DMS114 treated with DMSO at 0.1 percent for 48 hours (cell line): ENCODE measurements around the gene ACBD6.

Experiments
- DNase-seq: peaks from one replicate; lab custom pipeline; 2025; ENCODE audit not compliant: unreplicated experiment; lab: John Stamatoyannopoulos, UW

The ACBD6 gene

DNA sequence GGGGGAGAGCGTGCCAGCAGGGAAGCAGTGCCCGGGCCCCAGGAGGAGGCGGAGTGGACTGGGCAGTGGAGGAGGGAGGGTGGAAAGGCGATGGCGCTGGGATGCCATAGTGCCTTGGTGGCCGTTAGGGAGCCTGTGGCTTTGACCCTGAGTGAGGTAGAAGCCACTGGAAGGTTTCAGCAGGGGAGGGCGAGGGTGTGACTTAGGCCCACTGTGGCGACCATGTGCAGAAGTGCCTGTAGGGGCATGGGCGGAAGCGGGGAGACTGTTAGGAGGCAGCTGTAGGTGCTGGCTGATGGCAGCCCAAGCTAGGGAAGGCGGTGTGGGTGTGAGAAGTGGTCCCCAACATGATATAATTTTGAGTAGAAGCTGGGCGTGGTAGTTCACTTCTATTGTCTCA, 244.1 kb downstream of the ACBD6 start:
- DNase-seq = no peak

DNA sequence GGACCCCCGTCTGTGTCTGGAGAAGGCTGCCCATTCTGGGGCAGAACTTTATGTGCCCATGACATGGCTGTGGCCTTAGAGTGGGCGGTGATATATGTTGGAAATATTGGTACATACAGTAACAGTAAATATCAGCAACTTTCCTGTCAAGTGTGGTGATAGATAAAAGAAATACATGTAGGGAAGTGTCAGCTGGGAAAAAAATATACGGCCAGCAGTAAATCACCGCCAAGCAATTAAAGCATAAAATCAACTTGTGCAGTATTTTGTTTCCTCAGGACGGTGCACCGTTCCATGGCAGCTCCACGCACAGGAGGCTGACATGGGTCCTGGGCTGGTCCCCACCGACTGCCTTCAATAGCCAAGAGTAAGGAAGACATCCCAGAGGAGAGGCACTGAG, 244.9 kb downstream of the ACBD6 start:
- DNase-seq = no peak

DNA sequence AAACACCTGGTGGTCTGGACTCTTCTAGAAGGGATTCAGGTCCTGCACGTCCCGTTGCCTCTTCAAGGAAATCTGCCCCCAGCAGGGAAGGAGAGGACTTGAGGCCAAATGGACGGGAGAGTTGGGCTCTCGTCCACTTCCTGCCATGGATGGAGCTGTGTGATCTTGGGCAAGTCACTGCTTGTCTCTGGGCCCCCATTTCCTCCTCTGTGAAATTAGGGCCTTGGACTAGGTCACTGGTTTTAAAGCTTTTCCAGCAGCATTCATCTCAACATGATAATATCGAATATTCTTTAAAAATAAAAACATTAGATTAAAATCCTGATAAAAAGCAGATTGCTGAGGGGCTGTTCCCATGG, 245.4 kb downstream of the ACBD6 start:
- no peak for DNase-seq

DNA sequence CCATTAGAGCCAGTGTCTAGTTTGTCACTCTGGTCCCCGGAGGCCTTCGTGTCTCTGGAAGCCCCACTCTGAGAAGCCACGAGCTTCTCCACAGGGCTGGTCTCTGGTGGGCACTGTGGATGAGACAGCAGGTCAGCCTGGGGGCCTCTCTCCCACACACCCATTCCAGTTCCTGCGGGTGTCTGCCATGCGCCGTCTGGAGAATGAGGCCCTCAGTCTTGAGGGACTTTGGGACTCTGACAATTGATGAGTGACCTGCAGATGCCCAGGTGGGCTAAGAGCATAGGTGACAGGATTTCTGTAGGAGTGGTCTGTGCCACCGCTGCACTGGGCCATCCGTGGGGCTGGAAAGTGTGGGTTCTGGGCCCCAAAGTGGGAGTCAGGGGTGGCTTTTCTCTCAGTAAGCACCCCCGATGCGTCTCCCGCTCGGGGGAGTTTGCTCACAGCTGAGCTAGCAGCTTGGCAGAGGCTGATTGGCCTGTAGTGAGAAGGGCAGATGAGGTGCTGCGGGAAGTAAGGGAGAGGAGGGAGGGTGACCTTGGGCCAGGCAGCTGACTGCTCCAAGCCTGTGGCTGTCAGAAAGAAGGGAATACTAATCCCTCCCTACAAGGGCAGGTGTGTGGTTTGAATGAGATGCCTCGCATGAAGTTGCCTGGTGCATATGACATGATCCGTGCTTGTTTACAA, 245.9 kb downstream of the ACBD6 start:
- DNase-seq = no peak

DNA sequence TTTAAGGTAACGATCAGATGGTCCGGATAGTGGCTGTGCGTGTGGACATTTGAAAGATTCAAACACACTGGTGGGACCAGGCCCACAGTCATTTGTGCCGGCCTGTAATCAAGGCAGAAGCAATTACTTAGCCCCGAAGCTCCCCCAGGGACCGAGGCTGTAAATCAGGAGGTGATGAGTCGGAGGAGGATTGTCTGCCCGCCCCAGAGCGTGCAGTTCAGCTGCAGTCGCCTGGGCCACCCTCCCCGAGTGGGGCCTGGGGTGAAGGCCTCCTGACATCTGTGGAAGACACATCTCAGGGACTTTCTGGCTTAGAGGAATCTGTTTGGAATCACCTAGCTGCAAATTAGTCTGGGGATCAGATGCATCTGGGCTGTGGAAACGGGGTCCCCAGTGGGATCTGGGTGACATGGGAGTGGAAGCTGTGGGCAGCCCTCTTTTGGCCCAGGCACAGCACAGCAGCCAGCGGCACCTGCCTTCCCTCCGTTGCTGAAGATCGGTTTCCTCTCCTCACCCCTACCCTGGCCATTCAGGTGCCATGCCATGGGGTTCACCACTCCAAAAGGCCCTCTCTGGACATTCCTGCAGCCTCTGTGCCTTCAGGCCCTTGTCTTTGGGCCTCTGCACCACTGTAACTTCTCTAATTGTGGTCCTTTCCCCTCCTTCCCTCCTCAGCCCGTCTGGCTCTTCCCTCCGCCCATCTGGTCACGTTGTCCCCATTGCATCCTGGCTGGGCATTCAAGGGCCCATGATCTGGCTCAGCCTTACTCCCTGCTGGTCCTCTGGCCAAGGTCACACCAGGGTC, 246.6 kb downstream of the ACBD6 start:
- DNase-seq = no peak

DNA sequence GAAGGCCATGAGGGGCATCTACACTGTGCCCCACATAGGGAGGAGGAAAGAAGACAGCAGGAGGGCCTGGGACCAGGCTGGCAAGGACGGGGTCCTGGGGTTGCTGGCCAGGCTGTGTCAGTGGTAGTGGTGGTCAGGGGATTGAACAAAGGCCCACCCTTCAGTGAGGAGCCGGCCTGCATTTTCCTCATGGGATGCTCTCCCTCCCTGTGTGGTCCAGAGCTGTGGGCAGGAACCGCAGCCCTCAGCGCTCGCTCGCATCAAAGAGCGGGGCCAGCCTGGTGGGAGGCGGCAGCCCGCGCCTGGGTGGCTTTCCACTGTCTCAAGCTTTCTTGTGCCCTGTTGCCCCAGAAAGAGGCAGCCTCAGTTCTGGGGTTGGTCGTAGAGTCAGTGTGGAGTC, 247.5 kb downstream of the ACBD6 start:
- no peak for DNase-seq

DNA sequence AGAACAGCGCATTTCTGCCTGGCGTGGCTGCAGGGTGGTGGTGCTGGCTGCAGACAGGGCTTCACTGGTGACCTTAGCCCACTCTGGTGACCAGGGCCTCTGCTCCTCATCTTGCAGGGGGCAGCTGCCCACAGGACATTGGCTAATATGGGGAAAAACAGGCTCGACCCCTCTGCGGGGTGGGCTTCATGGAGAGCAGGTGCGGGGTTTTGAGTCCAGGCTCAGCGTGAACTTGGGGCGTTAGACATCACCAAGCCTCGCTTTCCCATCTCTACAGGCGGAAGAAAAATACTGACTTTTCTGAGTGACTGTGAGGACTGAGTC, 247.9 kb downstream of the ACBD6 start:
- DNase-seq = no peak

DNA sequence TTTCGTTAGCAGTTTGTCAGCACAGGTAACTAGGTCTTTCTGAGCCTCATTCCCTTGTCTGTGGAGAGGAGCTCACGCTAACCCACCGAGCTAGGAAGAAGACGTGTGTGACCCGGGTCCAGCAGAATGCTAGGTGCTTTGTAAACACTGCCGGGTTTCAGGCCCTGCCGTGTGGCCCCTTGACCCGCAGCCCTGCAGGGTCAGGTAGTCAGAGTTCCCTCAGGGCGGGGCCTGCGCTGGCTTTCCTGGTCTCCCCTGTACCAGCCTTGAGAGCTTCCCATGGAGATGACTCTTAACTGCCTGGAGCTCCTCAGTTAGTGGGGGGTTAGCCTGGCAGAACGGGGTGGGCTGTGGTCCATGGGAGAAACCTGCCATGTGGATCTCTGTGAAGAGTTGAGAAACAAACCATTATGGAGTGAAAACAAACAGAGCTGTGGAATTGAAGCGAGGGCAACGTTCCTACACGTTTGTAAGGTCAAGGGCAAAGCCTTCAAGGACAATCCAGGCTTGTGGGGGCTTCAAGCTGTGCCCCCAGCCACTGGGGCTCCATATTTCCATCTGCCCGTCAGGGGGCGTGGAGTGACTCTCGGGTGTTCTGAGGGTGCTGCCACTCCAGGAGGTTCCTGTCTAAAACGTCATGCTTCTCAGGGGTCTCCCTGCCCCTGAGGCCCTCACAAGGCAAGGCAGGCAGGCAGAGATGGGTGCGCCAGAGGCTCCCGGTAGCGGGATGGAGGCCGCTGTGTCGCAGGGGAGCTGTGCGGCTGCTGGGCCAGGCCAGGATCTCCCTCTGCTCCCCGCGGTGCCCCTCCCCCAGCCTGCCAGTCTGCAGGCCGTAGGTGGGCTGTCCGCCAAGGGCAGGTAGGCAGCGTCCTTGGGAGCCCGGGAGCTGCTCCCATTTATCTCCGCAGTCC, 248.5 kb downstream of the ACBD6 start:
- no peak for DNase-seq

DNA sequence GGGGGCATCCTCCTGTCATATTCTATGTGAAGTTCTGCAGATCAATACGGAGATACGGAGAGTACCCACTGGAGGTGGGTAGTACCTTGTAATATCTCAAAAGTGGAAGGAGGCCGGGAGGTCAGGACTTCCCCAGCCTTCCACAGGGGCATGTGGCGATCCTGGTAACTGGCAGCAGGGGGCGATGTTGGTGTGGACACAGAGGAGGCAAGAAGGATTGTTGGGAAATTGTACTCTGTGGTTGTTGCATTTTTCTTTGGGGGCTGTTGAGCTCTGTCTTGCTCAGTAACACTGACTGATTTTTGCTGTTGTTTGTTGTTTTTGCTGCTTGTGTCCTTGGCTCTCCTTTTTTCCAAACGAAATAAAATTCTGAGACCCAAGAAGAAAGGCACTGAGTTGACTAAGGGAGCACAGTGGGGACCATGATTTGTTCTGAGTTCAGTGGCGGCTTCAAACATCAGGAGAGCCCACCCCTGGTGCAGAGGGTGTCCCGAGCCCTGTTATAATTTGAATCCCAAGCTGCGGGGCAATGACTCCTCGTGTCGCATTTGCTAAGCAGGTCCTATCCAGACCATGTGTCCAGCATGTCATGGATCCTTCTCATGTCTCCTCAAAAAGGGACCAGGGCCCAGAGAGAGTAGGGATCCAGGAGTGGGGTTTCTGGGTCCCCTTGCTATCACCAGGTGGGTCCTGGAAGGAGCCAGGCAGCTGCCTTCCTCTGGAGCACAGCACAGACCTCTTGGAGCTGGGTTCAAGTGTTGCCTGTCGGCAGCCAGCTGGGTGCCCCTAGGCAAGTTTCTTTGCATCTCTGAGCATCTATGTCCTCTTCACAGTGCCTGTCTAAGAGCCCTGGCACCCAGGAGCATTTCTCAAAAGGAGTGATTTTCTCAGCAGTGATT, 249.5 kb downstream of the ACBD6 start:
- no peak for DNase-seq

DNA sequence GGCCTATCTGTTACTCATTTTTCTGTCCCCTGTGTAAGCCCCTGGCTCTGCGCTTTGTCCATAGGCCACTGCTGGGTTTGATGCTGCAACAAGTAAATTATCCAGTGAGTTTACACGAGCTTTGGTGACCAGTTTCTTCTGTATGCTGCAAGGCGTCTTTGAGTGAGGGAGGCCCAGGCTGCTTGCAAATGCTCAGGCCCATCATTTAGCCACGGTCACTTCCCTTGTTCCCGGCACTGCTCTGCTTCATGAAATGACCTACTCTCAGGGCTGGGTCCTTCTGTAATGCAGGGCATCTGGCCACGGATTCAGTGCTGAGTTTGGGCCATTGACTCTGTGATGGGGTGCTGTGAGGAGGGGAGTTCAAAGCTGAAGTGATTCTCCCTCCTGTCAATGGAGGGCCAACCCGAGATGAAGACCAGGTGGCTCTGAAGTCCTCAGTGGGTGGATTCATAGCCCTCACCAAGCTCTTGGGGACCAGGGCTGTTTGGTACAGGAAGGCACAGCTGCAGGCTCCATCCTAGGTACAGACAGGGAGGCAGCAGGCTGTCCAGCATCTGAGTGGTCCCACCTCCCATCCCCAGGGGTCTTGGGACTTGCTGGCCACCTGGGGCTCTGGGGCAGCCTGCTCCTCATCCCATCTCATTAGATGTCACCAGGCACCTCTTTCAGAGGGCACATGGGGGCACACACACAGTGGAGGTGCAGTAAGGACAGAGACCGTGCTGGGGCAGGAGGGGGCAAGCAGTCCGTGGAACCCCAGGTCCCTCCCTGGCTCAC, 250.7 kb downstream of the ACBD6 start:
- DNase-seq = no peak

DNA sequence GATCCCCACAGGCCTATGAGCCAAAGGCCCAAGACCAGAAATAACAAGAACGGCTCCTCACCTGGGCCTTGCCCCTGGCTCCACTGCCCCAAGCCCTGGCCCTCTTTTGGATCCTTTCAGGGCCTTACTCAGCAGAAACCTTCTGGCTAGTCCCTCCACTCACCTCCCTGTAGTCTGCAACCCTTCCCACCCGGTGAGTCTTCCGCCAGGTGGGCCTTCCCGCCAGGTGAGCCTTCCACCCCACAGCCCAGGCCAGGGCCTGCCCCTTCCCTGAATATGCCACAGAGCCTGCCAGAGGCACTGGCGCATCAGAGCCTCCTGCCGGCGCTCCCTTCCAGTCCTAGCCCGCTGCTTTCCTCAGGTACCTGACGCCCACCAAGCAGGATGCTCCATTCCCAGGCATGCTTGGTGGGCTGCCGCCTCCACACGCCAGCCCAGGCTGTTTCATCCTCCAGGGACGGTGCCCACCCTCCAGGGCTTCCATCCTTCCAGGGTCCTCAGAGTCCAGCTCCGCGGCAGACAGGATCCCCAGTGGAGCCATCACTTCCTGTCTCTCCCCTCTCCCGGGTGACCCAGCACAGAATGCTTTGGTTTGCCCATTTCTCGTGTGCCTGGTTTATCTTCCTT, 251.4 kb downstream of the ACBD6 start:
- DNase-seq = no peak

DNA sequence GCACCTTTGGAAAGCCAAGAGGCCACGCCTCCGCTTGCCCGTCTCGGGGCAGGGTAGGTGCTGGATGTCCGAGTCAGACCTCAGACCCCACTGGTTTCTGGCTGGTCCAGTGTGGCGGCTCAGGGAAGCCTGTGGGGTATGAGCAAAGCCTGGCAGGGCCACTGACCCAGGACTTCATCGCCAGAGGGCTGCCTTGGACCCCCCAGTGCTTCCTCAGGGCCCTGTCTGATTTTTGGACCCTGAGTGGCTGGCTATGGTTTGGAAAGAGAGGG, 251.9 kb downstream of the ACBD6 start:
- no peak for DNase-seq

DNA sequence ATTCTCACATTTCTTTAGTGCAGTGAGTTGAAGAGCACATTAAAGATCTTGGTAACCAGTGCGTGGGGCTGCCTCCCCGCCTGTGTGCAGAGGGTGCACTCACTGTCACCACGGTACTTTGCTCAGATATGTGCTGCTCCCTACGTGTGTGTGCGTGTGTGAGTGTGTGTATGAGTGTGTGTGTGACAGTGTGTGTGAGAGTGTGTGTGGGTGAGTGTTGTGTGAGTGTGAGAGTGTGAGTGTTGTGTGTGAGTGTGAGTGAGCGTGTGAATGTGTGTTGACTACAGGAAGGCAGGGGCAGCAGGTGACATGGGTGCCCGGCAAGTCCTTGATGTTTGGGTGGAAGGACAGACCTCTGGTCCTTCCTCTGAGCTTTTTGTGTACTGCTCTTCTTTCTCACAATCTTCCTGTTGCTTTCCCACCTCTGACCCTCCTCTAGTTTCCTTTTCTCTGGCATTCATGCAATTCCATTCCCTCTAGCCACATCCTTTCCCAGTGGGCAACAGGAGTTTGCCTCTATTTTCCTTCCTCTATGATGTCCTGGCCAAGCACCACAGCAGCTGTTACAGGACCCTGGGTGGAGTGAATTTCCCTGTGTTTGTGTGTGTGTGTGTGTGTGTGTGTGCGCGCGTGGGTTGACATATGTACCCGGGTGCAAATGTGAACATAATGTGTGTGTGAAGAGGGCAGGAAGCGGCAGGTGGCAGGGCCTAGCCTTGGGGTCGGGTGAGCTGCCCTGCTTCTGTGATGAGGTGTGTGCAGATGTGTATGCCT, 252.5 kb downstream of the ACBD6 start:
- no peak for DNase-seq

DNA sequence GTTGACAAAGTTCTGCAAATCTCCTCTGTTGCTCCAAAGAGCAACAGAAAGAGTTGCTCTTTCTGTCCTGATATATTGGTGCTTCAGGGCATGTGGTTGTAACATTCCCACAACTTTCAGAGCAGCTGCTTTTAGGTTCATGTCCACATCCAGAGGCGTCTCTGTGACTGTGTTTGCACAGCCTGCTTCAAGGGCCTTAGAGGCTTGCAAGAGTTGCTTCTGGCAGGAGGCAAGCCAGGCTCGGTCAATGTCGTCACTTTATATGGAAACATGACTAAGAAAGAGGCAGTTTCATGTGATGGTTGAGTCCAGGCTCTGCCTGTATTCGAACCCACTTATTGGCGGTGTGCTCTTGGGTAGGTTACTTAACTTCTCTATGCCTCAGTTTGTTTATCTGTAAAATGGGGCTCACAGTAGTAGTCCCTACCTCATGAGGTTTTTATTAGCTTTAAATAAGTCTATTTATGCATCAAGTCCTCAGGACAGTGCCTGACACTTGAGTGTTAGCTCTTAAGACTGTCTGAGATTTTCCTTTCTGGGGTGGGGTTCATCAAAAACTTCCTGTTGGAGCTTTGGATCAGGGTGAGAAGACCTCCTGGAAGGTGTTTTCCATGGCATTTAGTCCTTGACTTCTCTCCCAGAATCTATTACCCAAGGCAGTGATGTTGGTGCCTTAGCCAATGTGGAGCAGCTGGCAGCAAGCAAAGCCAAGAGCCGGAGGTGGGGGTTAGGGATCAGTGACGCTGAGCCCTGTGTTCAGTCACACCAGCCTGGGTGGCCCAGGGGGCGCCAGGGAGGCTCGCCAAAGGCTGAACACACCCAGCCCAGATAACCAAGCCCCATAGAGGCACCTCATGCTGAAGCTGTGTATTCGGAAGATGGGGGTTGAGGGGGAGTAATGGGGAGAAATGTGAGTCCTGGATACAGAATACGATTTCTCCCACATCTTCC, 253.4 kb downstream of the ACBD6 start:
- DNase-seq = no peak

DNA sequence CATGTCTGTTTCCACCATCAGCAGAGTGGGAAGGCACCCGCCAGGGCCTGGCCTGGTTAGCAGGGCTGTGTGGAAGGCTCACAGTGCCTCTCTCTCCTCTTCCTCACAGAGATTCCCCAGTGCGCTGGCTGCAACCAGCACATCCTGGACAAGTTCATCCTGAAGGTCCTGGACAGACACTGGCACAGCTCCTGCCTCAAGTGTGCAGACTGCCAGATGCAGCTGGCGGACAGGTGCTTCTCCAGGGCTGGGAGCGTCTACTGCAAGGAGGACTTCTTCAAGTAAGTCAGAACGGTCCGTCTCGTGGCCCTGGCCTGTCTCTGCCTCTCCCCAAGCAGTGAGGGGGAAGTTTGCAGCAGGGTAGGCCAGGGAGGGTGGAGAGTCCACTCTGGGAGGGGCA, 254.2 kb downstream of the ACBD6 start:
- DNase-seq = no peak

DNA sequence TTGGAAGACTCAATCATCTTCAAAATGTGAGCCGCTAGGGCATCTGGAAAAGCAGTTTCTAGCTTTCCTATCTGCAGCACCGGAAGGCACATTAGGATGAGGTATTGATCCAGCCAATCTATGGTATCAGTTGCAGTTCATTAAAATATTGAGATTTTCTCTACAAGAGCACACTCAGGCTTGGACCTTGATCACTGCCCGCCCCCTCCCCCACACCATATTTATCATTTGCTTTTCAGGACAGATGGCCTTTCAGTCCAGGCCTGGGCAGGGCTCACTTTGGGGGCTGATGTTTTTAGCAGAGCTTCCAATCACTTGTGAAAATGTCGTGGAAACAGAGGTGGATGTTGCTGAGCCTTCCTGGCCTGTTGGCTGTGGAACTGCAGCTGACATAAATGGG, 254.8 kb downstream of the ACBD6 start:
- no peak for DNase-seq

DNA sequence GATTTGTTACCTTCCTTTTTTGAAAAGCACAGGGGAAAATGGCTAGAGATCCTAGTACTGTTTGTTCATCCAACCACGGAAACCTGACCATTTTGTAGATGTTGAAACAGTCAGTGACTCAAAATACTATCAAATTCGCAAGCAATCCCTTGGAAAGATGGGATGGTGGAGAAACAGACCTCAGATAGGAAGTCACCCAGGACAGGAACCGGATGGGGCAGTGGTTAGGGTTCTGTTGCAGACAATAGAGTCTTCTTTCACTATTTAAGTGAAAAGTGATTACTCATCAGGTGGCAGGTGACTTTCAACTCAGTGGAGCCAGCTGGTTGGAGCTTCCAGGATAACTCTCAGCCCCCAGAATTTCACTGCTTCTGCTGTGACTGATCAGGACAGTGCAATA, 255.3 kb downstream of the ACBD6 start:
- no peak for DNase-seq

DNA sequence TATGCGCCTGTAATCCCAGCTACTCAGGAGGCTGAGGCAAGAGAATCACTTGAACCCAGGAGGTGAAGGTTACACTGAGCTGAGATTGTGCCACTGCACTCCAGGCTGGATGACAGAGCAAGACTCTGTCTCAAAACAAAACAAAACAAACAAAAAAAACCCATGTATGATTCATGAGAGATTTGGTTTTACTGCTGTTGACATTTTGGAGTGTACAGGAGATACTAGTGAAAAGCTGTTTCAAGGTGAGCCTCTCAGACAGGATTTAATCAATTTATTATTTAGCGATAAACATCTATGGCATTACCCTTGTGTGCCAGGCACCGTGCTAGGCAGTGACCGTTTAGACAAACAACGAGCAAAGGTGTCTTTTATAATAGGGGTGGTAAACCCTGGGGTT, 255.8 kb downstream of the ACBD6 start:
- no peak for DNase-seq
